HFF-Myc (cell line): Measurements from ENCODE around the gene RNF34.

ENCODE experiments used
- DNase-seq: peaks from one replicate; pipeline ENCODE4 v3.0.0-alpha.2; 2011; ENCODE audit warnings: low read depth; ENCODE audit errors: extremely low read depth
- H3K4me3 ChIP-seq: replicated peaks from 2 replicates; pipeline ENCODE4 v1.5.1; 2011; ENCODE audit warnings: low read depth, mild to moderate bottlenecking, control low read depth, low read length
- CTCF ChIP-seq: IDR thresholded peaks from 2 replicates; pipeline ENCODE4 v1.5.1; 2012; ENCODE audit warnings: mild to moderate bottlenecking, low read depth, low read length, control low read depth; ENCODE audit errors: missing control alignments

Gene RNF34

DNA sequence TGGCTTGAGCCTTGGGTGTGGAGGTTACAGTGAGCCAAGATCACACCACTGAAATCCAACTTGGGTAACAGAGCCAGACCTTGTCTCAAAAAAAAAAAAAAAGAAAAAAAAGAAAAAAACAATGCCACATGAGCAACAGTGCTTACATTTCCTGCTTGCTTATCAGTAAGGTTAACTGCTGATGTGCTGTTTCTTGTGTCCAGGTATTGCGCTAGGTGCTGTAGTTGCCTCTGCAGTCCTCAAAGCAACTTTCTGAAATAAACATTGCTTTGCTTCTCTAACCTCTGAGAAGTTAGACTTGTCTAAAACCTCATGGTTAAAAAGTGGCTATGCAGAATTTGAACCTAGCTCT, 24.7 kb downstream of the RNF34 start:
- H3K4me3 ChIP-seq: no peak overlapping the region
- TF ChIP-seq CTCF: no peak
- DNase-seq: no peak

DNA sequence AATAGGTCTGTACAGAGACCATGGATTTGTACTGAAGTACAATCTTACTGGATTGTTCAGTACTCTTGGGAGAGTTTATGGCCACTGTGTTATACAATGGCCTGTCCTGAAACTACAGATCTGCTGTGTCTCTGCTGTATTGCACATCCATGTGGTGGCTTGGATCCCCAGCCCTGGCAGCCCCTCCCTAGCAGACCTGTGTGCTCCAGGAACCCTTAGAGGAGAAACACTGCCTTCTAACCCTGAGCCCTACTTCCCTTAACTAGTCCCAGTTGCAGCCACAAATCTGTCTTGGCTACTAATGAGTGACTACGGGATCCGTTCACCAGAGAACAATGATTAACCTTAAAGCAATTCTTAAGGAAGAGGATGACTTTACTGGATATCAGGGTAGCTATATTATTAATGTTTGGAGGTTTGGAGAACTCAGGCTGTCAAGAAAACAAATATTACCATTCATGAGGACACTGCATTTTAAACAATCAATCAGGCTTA, 27.7 kb downstream of the RNF34 start:
- no peak overlapping the region for H3K4me3 ChIP-seq
- DNase-seq: no peak
- no peak for TF ChIP-seq CTCF

DNA sequence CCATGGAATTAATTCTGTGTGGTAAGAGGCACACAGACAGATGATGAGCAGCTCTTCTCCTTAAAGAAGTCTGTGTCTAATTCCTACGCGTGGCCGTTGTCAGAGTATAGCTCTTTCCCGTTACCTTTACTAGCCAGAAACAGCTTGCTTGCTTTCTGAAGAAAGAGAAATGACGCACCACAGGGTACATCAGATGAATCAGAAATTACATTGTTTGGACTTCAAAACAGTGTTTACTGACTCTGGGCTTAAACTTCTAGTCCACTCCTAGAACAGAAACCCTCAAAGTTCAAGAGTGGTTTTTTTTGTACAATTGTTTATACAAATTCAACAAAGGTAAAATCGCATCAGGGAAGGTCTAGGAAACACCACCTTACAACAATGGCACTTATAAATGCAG, 29.0 kb downstream of the RNF34 start:
- no peak for DNase-seq
- no peak for TF ChIP-seq CTCF
- H3K4me3 ChIP-seq: no peak overlapping the region

DNA sequence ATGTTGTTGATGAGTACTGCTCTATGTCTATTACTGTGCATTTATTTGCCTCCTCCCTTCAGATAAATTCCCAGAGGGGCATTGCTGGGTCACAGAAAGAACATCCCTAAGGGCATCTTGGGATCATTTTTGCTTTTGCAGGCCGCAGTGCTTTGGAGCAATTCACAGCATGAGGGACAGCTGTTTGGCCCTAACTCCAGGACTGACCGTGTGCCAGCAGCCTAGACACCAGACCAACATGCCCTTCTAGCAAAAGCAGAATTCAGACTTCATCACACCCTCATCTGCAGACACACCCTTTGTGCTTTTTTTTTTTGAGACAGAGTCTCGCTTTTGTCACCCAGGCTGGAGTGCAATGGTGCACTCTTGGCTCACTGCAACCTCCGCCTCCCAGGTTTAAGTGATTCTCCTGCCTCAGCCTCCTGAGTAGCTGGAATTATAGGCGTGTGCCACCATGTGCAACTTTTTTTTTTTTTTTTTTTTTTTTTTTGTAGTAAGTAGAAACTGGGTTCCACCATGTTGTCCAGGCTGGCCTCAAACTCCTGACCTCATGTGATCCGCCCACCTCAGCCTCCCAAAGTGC, 31.0 kb downstream of the RNF34 start:
- H3K4me3 ChIP-seq: no peak overlapping the region
- no peak for TF ChIP-seq CTCF
- DNase-seq: no peak

GRCh38 chr12:121432740-121433480, 33.0 kb downstream of the RNF34 start:
- H3K4me3 ChIP-seq: no peak overlapping the region
- no peak for DNase-seq
- TF ChIP-seq CTCF: no peak

GRCh38 chr12:121436706-121437105, 36.8 kb downstream of the RNF34 start:
- TF ChIP-seq CTCF: no peak
- DNase-seq: no peak
- no peak overlapping the region for H3K4me3 ChIP-seq
